NCI-H187 (cell line): ENCODE results near the gene ACER1.
"Not testable (repeated sequence)": the region's sequence is repeated elsewhere in the genome, so short reads cannot be mapped to it uniquely, and the experiment has no call there.

Source experiments
- DNase-seq, 2 experiments: peaks; one replicate each; lab custom pipeline; 2025; lab: John Stamatoyannopoulos, UW

The ACER1 gene

GRCh38 chr19:6357174-6357573 is 23.8 kb upstream of the ACER1 start:
- DNase-seq, result no peak

GRCh38 chr19:6355321-6356040 is 22.1 kb upstream of the ACER1 start:
- not testable (repeated sequence) for DNase-seq

GRCh38 chr19:6354098-6354674 is 20.8 kb upstream of the ACER1 start:
- no peak for DNase-seq

- DNase-seq, result no peak
Observed at GRCh38 chr19:6352381-6353165, 19.2 kb upstream of the ACER1 start.

GRCh38 chr19:6350688-6351087 is 17.3 kb upstream of the ACER1 start:
- DNase-seq, result no peak

GRCh38 chr19:6349271-6349670 is 15.9 kb upstream of the ACER1 start:
- DNase-seq, result not testable (repeated sequence)

- DNase-seq, result no peak
Observed at GRCh38 chr19:6343462-6343861, 10.1 kb upstream of the ACER1 start.

GRCh38 chr19:6340493-6341201 is 7.2 kb upstream of the ACER1 start:
- DNase-seq, result no peak

GRCh38 chr19:6334490-6335285 is 1.3 kb upstream of the ACER1 start:
- DNase-seq, result no peak

- DNase-seq, result no peak
Observed at GRCh38 chr19:6326815-6327214, 6.6 kb downstream of the ACER1 start.

- DNase-seq, result no peak
Observed at GRCh38 chr19:6325614-6326013, 7.8 kb downstream of the ACER1 start.

- DNase-seq, result no peak
Observed at GRCh38 chr19:6324757-6325156, 8.7 kb downstream of the ACER1 start.

- DNase-seq, result no peak
Observed at GRCh38 chr19:6322284-6322683, 11.1 kb downstream of the ACER1 start.

GRCh38 chr19:6319376-6319775 is 14.0 kb downstream of the ACER1 start:
- no peak for DNase-seq

GRCh38 chr19:6318772-6319171 is 14.6 kb downstream of the ACER1 start:
- no peak for DNase-seq

- DNase-seq, result not testable (repeated sequence)
Observed at GRCh38 chr19:6315646-6316045, 17.8 kb downstream of the ACER1 start.

- DNase-seq, result no peak
Observed at GRCh38 chr19:6313398-6313969, 19.9 kb downstream of the ACER1 start.

- DNase-seq, result no peak
Observed at GRCh38 chr19:6312018-6312417, 21.4 kb downstream of the ACER1 start.

GRCh38 chr19:6298413-6298812 is 35.0 kb downstream of the ACER1 start:
- DNase-seq, result no peak

- no peak for DNase-seq
Observed at GRCh38 chr19:6297202-6297601, 36.2 kb downstream of the ACER1 start.

GRCh38 chr19:6292006-6292405 is 41.4 kb downstream of the ACER1 start:
- no peak for DNase-seq
